Stimulated activated naive CD8-positive, alpha-beta T cell treated with anti-CD3 and anti-CD28 coated beads, Interleukin-15, Interleukin-2, amounts not matched to agents 100 ng/mL and 50 ng/mL, for 24 hours (primary cell): ENCODE data around the gene NLRP11.
"Not testable (repeated sequence)": the region's sequence is repeated elsewhere in the genome, so short reads cannot be mapped to it uniquely, and the experiment has no call there.

ENCODE experiments used
- H3K27ac Mint-ChIP-seq: one replicate; pipeline ENCODE4 v1.8.0; 2021; ENCODE audit warnings: mild to moderate bottlenecking, mixed read lengths
- H3K27me3 Mint-ChIP-seq: one replicate; pipeline ENCODE4 v1.8.0; 2021; ENCODE audit warnings: mixed read lengths
- H3K36me3 Mint-ChIP-seq: one replicate; pipeline ENCODE4 v1.8.0; 2021; ENCODE audit warnings: low read depth, mixed read lengths
- H3K4me1 Mint-ChIP-seq: one replicate; pipeline ENCODE4 v1.8.0; 2021; ENCODE audit warnings: low read depth, mixed read lengths
- H3K4me3 Mint-ChIP-seq: one replicate; pipeline ENCODE4 v1.8.0; 2021; ENCODE audit warnings: mild to moderate bottlenecking, mixed read lengths
- H3K9me3 Mint-ChIP-seq: one replicate; pipeline ENCODE4 v1.8.0; 2021; ENCODE audit warnings: mixed read lengths

The NLRP11 gene

DNA sequence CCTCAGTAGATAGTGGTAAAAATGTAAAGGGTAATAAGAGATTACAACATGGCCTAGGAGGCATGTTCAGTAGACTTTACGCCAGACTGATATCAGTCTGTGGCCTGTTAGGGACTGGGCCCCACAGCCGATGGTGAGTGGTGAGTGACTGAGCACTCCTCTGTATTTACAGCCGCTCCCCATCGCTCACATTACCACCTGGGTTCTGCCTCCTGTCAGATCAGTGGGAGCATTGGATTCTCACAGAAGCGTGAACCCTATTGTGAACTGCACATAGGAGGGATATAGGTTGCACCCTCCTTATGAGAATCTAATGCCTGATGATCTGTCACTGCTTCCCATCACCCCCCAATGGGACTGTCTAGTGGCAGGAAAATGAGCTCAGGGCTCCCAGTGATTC is 17.9 kb downstream of the NLRP11 start:
- Mint-ChIP-seq H3K36me3 (no peaks in the 10 kb centered on the region), H3K9me3 (peaks cover 3% of the 10 kb centered on the region), H3K4me1 (no peaks in the 10 kb centered on the region), H3K27me3 (peaks cover 5% of the 10 kb centered on the region), H3K27ac (no peak overlapping the region), H3K4me3 (no peak overlapping the region)

DNA sequence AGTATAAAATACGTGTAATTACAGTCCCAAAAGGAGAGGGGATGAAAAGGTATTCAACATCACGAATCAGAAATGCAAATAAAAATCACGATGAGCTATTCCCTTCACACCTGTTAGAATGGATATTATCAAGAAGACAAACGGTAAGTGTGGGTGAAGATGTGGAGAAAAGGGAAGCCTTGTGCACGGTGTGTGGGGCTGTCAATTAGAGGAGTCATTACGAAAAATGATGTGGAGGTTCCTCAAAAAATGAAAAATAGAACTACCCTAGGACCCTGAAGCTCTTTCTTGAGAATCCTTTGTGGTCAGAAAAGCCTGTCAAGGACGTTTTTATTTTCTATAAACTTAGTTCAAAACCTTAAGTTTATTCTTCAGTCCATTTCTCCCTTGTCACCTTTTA is 19.4 kb downstream of the NLRP11 start:
- Mint-ChIP-seq H3K27me3 (peaks cover 5% of the 10 kb centered on the region), H3K4me3 (no peak overlapping the region), H3K27ac (no peak overlapping the region), H3K4me1 (no peaks in the 10 kb centered on the region), H3K36me3 (no peaks in the 10 kb centered on the region), H3K9me3 (peaks cover 5% of the 10 kb centered on the region)

DNA sequence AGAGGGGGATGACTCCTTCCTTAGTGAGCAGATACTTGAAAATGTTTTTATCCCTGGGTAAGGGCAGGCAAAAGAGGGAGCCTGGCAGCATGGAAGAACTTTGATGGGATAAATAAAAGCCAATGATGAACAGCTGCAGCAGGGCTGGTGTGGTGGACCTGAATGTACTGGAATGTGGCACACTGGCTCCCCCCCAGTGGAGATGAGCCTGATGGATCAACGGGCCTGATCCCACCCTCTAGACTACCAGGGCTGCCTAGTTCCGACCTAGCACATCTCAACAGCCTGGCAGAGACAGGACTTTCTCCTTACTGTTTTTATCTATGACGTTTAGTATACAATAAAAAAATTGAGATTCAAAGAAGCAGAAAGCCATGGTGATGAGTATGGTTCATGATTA is 20.5 kb downstream of the NLRP11 start:
- H3K9me3 Mint-ChIP-seq: peaks cover 5% of the 10 kb centered on the region
- H3K27me3 Mint-ChIP-seq: peaks cover 5% of the 10 kb centered on the region
- H3K4me1 Mint-ChIP-seq: no peaks in the 10 kb centered on the region
- no peak overlapping the region for H3K4me3 Mint-ChIP-seq
- H3K36me3 Mint-ChIP-seq: no peaks in the 10 kb centered on the region
- H3K27ac Mint-ChIP-seq: no peak overlapping the region

DNA sequence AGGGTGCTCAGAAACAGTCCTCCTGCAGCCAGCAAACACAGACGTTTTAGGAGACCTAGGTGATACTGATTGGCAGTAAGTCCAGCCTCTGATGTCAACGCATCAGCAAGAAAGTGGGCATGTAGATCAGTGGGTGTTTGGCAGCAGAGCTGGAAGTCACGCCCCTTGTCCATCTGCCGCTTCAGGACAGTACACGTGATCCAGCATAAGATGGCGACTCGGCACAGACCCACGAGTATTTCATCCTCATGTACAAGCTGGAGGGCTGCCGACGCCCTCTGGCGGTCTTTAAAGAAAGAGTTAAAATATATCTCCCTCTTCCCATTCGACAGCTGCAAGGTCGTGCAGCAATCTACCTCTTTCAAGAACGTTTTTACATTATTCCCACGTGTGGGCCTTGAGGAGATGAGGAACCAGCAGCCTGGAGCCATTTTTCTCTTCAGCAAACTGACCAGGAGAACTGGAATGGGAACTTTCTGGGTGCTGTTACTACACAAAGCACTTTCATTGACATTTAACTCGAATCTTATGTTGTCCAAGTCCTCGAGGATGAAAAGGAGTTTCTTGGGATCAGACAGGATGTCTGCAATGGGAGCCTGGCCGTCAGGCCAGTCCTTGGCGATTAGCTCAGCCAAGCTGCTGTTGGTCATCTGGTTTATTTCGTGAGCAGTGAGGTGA is 22.3 kb downstream of the NLRP11 start:
- Mint-ChIP-seq H3K4me1 (no peaks in the 10 kb centered on the region), H3K36me3 (no peaks in the 10 kb centered on the region), H3K4me3 (no peak overlapping the region), H3K27me3 (peaks cover 5% of the 10 kb centered on the region), H3K9me3 (peaks cover 5% of the 10 kb centered on the region), H3K27ac (no peak overlapping the region)

DNA sequence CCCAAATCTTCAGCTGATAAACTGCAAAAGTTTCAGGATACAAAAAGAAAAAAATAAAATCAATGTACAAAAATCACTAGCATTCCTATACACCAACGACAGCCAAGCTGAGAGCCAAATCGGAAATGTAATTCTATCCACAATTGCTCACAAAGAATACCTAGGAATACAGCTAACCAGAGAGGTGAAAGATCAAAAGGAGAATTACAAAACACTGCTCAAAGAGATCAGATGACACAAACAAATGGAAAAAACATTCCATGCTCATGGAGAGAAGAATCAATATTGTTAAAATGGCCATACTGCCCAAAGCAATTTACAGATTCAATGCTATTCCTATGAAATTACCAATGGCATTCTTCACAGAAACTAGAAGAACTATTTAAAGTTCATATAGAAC is 29.5 kb downstream of the NLRP11 start:
- Mint-ChIP-seq H3K36me3 (no peaks in the 10 kb centered on the region), H3K9me3 (peaks cover 10% of the 10 kb centered on the region), H3K4me1 (no peaks in the 10 kb centered on the region), H3K27me3 (peaks cover 13% of the 10 kb centered on the region), H3K4me3 (no peak overlapping the region), H3K27ac (no peak overlapping the region)

DNA sequence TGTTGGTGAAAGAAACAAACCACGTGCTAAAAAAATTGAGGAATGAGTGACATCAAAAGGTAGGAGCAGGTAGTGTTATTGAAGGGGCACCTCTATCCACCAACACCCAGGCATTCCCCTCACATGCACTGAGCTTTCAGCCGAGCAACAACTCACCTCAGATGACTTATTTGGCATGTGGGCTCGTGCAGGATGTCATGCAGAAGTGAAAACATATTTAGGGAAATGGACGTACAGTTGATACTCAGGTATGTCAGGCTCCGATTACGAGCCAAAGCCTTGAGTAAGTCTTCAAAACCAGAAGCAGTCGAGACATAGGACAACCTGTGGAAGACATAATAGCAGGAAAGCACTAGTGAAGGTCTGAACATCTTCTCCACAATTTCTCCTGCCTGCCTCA is 30.4 kb downstream of the NLRP11 start:
- H3K4me1 Mint-ChIP-seq: no peaks in the 10 kb centered on the region
- H3K9me3 Mint-ChIP-seq: peaks cover 10% of the 10 kb centered on the region
- peaks cover 13% of the 10 kb centered on the region for H3K27me3 Mint-ChIP-seq
- H3K4me3 Mint-ChIP-seq: no peak overlapping the region
- no peak overlapping the region for H3K27ac Mint-ChIP-seq
- H3K36me3 Mint-ChIP-seq: no peaks in the 10 kb centered on the region

DNA sequence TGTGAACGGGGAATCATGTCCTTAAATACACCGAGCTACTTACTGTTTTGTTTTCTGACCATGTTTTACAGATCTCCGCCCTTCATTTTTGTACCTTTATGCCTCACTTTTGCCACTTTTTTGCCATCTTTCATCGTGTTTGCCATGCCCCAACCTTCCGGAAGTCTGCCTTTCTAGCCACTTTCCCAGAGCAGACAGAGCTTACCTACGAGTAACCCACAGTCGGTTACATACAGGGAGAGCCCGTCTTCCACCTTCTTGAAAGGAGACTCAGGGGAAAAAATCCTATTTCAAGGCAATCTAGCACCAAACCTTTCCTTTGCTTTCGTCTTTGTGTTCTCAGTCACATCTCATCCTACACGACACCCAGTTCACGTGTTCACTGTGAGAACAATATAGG is 36.8 kb downstream of the NLRP11 start:
- no peaks in the 10 kb centered on the region for H3K36me3 Mint-ChIP-seq
- no peak overlapping the region for H3K27ac Mint-ChIP-seq
- no peaks in the 10 kb centered on the region for H3K4me1 Mint-ChIP-seq
- H3K9me3 Mint-ChIP-seq: peaks cover 5% of the 10 kb centered on the region
- H3K4me3 Mint-ChIP-seq: no peak overlapping the region
- peaks cover 5% of the 10 kb centered on the region for H3K27me3 Mint-ChIP-seq

DNA sequence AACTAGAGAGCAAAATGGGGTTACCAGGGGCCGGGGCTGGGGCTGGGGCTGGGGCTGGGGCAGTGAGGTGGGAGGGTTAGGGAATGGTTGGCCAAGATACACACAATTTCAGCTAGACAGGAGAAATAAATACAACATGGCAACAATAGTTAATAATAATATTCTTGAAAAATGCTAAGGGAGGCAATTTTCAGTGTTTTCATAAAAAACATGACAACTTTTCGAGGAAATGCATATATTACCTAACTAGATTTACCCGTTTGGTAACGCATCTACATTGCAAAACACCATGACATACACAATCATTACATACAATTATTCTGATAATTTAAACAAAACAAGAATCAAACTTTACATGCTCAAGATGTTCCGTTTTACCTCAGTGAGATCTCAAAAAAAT is 50.7 kb downstream of the NLRP11 start:
- Mint-ChIP-seq H3K27me3 (peaks cover 23% of the 10 kb centered on the region), H3K27ac (no peak overlapping the region), H3K4me3 (no peak overlapping the region), H3K9me3 (no peaks in the 10 kb centered on the region), H3K4me1 (no peaks in the 10 kb centered on the region), H3K36me3 (no peaks in the 10 kb centered on the region)

DNA sequence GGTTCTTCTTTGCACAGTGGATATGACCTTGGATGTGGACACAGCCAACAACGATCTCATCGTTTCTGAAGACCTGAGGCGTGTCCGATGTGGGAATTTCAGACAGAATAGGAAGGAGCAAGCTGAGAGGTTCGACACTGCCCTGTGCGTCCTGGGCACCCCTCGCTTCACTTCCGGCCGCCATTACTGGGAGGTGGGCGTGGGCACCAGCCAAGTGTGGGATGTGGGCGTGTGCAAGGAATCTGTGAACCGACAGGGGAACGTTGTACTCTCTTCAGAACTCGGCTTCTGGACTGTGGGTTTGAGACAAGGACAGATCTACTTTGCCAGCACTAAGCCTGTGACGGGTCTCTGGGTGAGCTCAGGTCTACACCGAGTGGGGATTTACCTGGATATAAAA is 53.5 kb downstream of the NLRP11 start:
- Mint-ChIP-seq H3K27me3 (peaks cover 18% of the 10 kb centered on the region), H3K36me3 (no peaks in the 10 kb centered on the region), H3K4me3 (no peak overlapping the region), H3K9me3 (no peaks in the 10 kb centered on the region), H3K4me1 (no peaks in the 10 kb centered on the region), H3K27ac (no peak overlapping the region)

DNA sequence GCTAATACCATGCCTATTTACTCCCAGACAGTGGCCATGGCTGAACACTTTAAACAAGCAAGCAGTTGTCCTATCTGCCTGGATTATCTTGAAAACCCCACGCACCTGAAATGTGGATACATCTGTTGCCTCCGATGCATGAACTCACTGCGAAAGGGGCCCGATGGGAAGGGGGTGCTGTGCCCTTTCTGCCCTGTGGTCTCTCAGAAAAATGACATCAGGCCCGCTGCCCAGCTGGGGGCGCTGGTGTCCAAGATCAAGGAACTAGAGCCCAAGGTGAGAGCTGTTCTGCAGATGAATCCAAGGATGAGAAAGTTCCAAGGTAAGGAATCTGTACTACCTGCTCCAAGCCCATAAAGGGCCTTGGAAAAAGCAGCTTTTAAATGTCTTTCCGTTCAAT is 54.3 kb downstream of the NLRP11 start:
- Mint-ChIP-seq H3K27me3 (peaks cover 12% of the 10 kb centered on the region), H3K4me1 (no peaks in the 10 kb centered on the region)

DNA sequence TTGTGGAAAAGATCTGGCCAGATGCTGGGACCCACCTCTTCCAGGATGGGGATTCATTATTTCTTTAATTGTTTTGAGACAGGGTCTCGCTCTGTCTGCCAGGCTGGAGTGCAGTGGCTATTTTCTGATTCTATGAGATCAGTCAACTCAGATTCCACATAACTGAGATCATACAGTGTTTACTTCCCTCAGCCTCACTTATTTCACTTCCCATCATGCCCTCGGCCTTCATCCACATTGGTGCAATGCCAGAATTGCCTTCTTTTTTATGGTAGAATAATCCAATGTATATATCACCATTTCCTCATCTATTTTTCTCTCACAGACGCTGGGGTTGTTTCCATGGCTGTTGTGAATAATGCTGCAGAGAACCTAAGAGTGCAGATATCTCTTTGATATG is 62.2 kb downstream of the NLRP11 start:
- not testable (repeated sequence) for H3K27ac Mint-ChIP-seq, H3K4me3 Mint-ChIP-seq, H3K4me1 Mint-ChIP-seq, H3K36me3 Mint-ChIP-seq
- H3K9me3 Mint-ChIP-seq: peaks cover 10% of the 10 kb centered on the region
- peaks cover 33% of the 10 kb centered on the region for H3K27me3 Mint-ChIP-seq

More for the DNA sequence above, 54.3 kb downstream of the NLRP11 start:
- no peak overlapping the region for H3K4me3 Mint-ChIP-seq
- no peak overlapping the region for H3K27ac Mint-ChIP-seq
- no peaks in the 10 kb centered on the region for H3K9me3 Mint-ChIP-seq
- no peaks in the 10 kb centered on the region for H3K36me3 Mint-ChIP-seq

DNA sequence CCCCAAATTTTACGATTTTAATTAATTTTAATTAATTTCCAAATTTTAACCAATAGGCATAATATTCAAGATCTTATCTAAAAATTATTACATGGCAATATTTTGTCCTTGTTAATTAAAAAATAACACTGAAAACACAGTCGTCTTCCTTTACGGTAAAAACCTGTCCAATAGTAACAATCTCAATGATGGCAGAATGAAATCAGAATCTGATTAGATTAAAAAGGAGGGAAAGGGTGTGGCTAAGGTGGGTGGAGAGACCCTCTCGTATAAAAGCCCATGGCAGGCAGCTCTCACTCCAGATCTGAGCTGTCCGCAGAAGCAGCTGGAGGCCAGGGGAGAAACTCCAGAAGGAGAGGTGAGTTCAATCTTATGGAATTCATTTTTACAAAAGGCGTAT is 63.0 kb downstream of the NLRP11 start, which contains the start of gene RFPL4AL1:
TSS of gene RFPL4AL1 (plus strand) at position 301 of the 400 bp plus-strand sequence. CDS start 2,687 bp downstream, outside the sequence.
- not testable (repeated sequence) for H3K36me3 Mint-ChIP-seq, H3K4me1 Mint-ChIP-seq, H3K27ac Mint-ChIP-seq, H3K4me3 Mint-ChIP-seq
- peaks cover 10% of the 10 kb centered on the region for H3K9me3 Mint-ChIP-seq
- H3K27me3 Mint-ChIP-seq: peaks cover 34% of the 10 kb centered on the region

DNA sequence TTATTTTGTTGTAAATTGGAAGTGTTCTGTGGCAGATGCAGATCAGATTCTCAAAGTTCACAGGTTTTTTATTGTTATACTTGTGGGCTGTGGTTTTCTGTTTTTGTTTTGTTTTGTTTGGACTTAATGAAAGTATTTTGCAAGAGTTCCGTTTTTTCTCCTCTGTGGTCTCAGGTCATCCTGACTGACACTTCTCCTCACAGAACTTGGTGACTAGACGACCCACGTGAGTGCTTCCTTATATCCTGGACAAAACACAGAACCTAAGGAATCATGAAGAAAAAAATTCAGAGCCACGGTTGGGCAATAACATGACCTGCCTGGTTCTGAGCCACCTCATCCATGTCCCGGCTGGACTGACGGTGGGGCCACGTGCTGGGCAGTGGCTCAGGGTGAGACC is 65.3 kb downstream of the NLRP11 start:
- peaks cover 12% of the 10 kb centered on the region for H3K9me3 Mint-ChIP-seq
- peaks cover 36% of the 10 kb centered on the region for H3K27me3 Mint-ChIP-seq
- H3K4me3 Mint-ChIP-seq: no peak overlapping the region
- H3K27ac Mint-ChIP-seq: no peak overlapping the region
- H3K4me1 Mint-ChIP-seq: no peaks in the 10 kb centered on the region
- no peaks in the 10 kb centered on the region for H3K36me3 Mint-ChIP-seq

DNA sequence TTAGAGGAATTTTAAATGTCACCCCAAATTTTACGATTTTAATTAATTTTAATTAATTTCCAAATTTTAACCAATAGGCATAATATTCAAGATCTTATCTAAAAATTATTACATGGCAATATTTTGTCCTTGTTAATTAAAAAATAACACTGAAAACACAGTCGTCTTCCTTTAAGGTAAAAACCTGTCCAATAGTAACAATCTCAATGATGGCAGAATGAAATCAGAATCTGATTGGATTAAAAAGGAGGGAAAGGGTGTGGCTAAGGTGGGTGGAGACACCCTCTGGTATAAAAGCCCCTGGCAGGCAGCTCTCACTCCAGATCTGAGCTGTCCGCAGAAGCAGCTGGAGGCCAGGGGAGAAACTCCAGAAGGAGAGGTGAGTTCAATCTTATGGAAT is 73.0 kb downstream of the NLRP11 start, which contains the start of gene RFPL4A:
TSS of gene RFPL4A (plus strand) at position 301 of the 400 bp plus-strand sequence. CDS start 2,704 bp downstream, outside the sequence.
- H3K27me3 Mint-ChIP-seq: peaks cover 25% of the 10 kb centered on the region
- not testable (repeated sequence) for H3K9me3 Mint-ChIP-seq, H3K4me3 Mint-ChIP-seq, H3K4me1 Mint-ChIP-seq, H3K27ac Mint-ChIP-seq, H3K36me3 Mint-ChIP-seq

DNA sequence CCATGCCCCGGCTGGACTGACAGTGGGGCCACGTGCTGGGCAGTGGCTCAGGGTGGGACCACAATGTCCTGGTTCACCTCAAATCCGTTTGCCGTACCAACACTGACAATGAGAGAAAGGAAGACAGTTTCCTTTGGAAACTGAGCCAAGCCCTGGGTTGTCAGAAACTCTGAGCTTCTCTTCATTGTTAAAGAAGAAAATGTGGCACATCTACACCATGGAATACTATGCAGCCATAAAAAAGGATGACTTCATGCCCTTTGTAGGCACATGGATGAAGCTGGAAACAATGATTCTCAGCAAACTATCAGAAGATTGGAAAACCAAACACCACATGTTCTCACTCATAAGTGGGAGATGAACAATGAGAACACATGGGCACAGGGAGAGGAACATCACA is 75.0 kb downstream of the NLRP11 start:
- H3K9me3 Mint-ChIP-seq, H3K27ac Mint-ChIP-seq, H3K4me3 Mint-ChIP-seq, H3K4me1 Mint-ChIP-seq, H3K36me3 Mint-ChIP-seq: not testable (repeated sequence)
- H3K27me3 Mint-ChIP-seq: peaks cover 30% of the 10 kb centered on the region

DNA sequence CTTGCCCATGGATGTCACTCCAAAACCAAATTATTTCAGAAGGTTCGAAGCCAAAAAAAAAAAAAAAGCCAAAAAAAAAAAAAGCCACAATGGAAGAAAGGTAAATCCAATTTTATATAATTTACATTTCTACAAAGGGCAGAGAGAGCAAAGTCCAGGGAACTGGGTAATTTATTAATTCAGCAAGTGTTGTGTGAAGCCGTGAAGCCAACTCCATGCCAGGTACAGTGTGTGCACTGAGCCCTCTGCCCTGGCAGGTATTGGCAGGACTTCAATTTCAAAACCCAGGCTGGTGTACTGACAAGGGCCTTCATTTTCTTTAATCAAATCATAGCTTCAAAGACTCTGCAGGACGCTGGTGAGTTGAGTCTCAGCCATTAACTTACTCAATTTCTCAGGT is 78.4 kb downstream of the NLRP11 start:
- Mint-ChIP-seq H3K9me3 (no peaks in the 10 kb centered on the region), H3K27me3 (peaks cover 9% of the 10 kb centered on the region), H3K4me1 (no peaks in the 10 kb centered on the region), H3K27ac (no peak overlapping the region), H3K4me3 (no peak overlapping the region), H3K36me3 (no peaks in the 10 kb centered on the region)
